ENCODE data around the gene ADIG.

ADIG gene

DNA sequence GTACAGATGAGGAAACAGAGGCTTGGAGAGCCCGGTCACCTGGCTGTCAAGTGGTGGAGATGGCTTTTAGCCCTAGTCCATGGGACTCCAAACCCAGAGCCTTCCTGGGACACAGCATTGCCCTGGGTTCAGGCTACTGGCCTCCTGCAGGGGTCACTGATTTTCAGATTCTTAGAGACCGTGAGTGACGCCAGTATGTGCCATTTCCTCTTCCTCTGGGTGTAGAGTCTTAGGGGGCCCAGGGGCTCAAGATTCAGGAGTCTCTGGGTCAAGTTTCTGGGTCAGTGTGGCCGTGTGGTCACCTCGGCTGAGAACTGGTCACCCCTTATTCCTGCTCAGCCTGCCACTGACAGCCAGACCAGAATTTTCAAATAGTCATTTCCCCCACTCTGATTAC, 21.2 kb downstream of the ADIG start:
- no peak for DNase-seq (ENCODE audit: low read depth in 2 of 2)

DNA sequence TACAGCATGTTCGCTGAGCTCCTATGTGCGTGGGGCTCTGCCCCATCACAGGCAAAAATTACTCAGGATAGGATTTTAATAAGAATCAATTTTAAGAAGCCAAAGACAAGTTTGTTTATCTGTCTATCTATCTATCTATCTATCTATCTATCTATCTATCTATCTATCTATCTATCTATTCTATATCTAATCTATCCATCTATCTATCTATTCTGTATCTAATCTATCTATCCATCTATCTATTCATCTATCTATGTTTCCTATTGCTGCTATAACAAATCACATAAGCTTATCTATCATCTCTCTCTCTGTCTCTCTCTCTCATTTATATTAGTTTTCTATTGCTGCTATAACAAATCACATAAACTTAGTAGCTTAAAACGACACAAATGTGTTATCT, 22.3 kb downstream of the ADIG start:
- DNase-seq (ENCODE audit: low read depth in 2 of 2) = no peak

DNA sequence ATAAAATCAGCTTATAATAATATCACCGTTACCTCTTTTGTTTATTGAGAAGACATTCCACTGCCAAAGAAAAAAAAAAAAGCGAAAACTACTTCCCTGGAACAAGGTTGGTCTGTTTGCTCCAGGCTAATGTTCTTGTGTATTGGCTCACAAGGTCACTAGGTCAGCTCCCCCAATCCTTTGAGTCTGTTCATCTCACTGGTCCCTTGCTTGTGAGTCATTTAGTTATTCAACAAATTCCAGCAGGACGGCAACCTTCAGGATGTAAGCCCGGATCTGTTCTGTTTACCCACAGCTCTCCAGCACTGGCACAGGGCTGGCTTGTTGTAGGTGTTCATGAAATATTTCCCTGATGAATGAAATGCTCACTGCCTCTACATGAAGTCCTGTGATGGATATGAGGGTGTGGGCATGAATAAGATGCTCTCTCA, 23.9 kb downstream of the ADIG start:
- DNase-seq (ENCODE audit: low read depth in 2 of 2) = no peak

- DNase-seq (ENCODE audit: low read depth in 2 of 2) = no peak
Observed at GRCh38 chr20:38607351-38607750, 26.4 kb downstream of the ADIG start.

DNA sequence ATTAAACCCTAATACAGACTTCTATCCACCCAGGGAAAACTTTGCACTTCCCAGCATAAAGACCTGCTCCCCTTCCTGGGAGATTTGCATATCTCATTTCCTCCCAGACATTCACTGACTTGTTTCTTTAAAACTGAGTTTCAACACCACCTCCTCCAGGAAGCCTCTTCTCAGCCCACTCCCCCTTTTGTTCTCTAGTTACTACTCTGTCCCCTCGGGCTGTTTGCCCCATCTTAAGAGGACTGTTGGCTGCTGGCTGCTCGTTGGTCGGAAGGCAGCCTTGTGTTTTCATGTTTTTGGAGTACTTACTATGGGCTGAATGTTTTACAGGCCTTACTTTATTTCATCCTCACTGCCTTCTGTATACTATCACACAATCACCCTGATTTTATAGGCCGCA, 27.2 kb downstream of the ADIG start:
- DNase-seq (ENCODE audit: low read depth in 2 of 2) = no peak

GRCh38 chr20:38609815-38610214, 28.8 kb downstream of the ADIG start:
- no peak for DNase-seq (ENCODE audit: low read depth in 2 of 2)

DNA sequence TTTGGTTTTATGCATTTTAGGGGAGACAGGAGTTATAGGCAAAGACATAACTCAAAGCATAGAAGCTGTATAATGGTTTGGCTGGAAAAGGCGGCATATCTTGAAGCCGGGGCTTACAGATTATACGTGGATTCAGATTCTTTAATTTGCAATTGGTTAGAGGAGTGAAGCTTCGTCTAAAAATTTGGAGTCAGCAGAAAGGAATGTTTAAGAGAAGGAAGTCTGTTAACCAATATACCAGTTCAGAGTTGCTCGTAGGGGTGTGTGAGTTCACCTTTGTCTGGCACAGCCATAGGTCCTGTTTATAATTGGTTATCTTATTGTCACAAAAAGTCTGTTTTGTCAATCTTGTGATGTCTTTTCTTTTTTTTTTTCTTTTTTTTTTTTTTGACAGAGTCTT, 29.5 kb downstream of the ADIG start:
- DNase-seq (ENCODE audit: low read depth in 2 of 2) = no peak

GRCh38 chr20:38612751-38613515, 31.9 kb downstream of the ADIG start:
- DNase-seq (ENCODE audit: low read depth in 2 of 2) = no peak

- no peak for DNase-seq (ENCODE audit: low read depth in 2 of 2)
Observed at GRCh38 chr20:38615283-38615682, 34.3 kb downstream of the ADIG start.

DNA sequence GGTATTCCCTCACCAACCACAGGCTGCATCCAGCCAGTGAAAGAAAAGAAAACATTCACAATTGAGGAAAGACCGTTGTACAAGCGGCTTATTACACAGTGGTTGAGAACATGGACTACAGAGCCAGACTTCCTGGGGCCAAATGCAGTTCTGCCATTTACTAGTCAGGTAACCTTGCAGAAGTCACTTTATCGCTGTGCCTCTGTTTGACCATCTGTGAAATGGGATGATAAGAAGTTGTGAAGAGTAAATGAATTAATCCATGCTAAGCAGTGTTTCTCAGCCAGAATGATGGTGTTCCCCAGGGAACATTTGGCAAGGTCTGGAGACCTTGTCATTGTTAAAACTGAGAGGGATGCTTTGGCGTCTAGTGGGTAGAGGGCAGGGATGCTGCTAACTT, 35.5 kb downstream of the ADIG start:
- DNase-seq (ENCODE audit: low read depth in 2 of 2) = no peak

GRCh38 chr20:38617011-38617829, 36.2 kb downstream of the ADIG start:
- no peak for DNase-seq (ENCODE audit: low read depth in 2 of 2)

- no peak for DNase-seq (ENCODE audit: low read depth in 2 of 2)
Observed at GRCh38 chr20:38617830-38618196, 36.8 kb downstream of the ADIG start.

GRCh38 chr20:38620441-38620840, 39.4 kb downstream of the ADIG start:
- no peak for DNase-seq (ENCODE audit: low read depth in 2 of 2)

GRCh38 chr20:38623061-38623460, 42.1 kb downstream of the ADIG start:
- no peak for DNase-seq (ENCODE audit: low read depth in 2 of 2)

DNA sequence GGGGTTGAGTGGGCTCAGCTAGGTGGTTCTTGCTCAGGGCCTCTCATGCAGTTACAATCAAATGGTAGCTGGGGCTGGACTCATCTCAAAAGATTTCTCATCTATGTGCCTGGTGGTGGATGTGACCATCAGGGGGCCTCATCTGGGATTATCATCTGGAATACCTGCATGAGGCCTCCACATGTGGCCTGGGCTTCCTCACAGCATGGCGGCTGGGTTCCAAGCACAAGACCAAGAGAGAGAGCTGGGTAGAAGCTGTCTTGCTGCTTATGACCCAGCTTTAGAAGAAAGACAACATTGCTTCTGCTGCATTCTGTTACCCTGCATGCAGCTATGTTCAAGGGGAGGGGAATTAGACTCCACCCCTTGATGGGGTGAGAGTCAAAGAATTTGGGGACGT, 43.1 kb downstream of the ADIG start:
- no peak for DNase-seq (ENCODE audit: low read depth in 2 of 2)

- no peak for DNase-seq (ENCODE audit: low read depth in 2 of 2)
Observed at GRCh38 chr20:38625896-38626295, 44.9 kb downstream of the ADIG start.

GRCh38 chr20:38626921-38627659, 46.1 kb downstream of the ADIG start:
- no peak for DNase-seq (ENCODE audit: low read depth in 2 of 2)

- DNase-seq (ENCODE audit: low read depth in 2 of 2) = no peak
Observed at GRCh38 chr20:38628580-38629470, 47.8 kb downstream of the ADIG start.

- DNase-seq (ENCODE audit: low read depth in 2 of 2) = no peak
Observed at GRCh38 chr20:38629979-38630378, 49.0 kb downstream of the ADIG start.

DNA sequence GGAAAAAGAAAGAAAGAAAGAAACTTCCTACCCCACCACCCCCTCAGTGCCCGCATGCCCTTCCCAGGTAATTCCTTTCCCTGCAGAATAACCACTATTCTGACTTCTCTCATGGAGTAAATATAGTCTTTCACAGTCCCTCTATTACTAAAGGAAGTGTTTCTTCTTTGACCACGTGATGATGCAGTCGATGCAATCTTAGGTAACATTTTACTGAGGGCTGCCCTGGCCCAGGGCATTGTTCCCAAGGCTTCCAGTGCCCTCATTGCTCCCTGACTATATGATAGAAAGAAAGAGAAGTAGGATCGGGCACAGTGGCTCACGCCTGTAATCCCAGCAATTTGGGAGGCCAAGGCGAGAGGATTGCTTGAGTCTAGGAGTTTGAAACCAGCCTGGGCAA, 49.7 kb downstream of the ADIG start:
- no peak for DNase-seq (ENCODE audit: low read depth in 2 of 2)

DNA sequence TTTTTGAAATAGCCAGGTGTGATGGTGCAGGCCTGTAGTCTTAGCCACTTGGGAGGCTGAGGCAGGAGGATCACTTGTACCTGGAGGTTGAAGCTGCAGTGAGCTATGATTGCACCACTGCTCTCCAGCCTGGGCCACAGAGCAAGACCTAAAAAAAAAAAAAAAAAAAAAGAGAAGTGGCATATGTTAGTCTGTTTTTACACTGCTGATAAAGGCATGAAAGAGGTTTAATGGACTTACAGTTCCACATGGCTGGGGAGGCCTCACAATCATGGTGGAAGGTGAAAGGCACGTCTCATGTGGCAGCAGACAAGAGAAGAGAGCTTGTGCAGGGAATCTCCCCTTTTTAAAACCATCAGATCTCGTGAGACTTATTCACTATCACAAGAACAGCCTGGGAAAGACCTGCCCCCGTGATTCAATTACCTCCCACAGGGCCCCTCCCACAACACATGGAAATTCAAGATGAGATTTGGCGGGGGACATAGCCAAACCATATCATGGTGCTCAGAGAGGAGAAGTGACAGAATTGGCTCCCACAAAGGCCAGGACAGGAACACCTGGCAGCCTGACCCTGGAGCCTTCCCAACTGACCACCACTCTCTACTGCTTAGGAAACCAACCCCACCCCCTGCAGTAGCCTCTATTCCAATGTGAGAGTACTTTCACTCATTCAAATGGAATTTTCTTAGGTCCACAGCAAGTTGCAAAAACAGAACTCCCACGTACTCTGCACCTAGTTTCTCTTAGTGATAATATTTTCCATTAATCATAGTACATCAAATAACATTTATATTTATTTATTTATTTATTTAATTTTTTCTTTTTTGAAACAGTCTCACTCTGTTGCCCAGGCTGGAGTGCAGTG, 50.4 kb downstream of the ADIG start:
- no peak for DNase-seq (ENCODE audit: low read depth in 2 of 2)

Data from fibroblast of skin of left biceps (primary cell).